ENCODE results near the gene EPHA7.

EPHA7 gene

GRCh38 chr6:93325761-93326160 lies 93.6 kb downstream of the EPHA7 start (continued):
- TF ChIP-seq ZNF510 (tag by site-specific recombination; IDR thresholded peaks at IDR 0.05; ENCODE audit: insufficient replicate concordance) (no peak), TCF7L2 (IDR thresholded peaks at IDR 0.05; ENCODE audit: borderline replicate concordance, low read depth, low read length) (no peak), ZBTB8A (tag by site-specific recombination; IDR thresholded peaks at IDR 0.05) (no peak), ZNF704 (tag by site-specific recombination; IDR thresholded peaks at IDR 0.05) (no peak), ZNF37A (tag by site-specific recombination; IDR thresholded peaks at IDR 0.05) (no peak), SP7 (tag by site-specific recombination; IDR thresholded peaks at IDR 0.05) (no peak), KLF1 (tag by site-specific recombination; IDR thresholded peaks at IDR 0.05) (no peak)

GRCh38 chr6:93323630-93324029 lies 95.7 kb downstream of the EPHA7 start:
- H3K27ac ChIP-seq (ENCODE audit: extremely low read depth, low read depth, low read length), result no peak overlapping the region
- POLR2A ChIA-PET, result no interaction called here
- no peak overlapping the region for H3K4me3 ChIP-seq (ENCODE audit: low read depth, low read length)
- H3K9me3 ChIP-seq (ENCODE audit: control insufficient read depth, insufficient read depth, low read depth, low read length), result no peaks in the 10 kb centered on the region
- CTCF ChIA-PET, result no interaction called here
- TF ChIP-seq PRDM10 (tag by site-specific recombination; IDR thresholded peaks at IDR 0.05) (no peak), ZNF423 (tag by site-specific recombination; IDR thresholded peaks at IDR 0.05) (no peak), ZNF549 (tag by site-specific recombination; IDR thresholded peaks at IDR 0.05) (no peak), ZNF174 (tag by site-specific recombination; IDR thresholded peaks at IDR 0.05) (no peak), ZNF561 (tag by site-specific recombination; IDR thresholded peaks at IDR 0.05; ENCODE audit: borderline replicate concordance) (no peak), ZEB2 (tag by site-specific recombination; IDR thresholded peaks at IDR 0.05) (no peak), ZBTB49 (tag by site-specific recombination; IDR thresholded peaks at IDR 0.05; ENCODE audit: low read depth) (no peak), ZNF114 (tag by site-specific recombination; IDR thresholded peaks at IDR 0.05) (no peak), ZNF624 (tag by site-specific recombination; IDR thresholded peaks at IDR 0.05) (no peak), ZNF24 (tag by site-specific recombination; IDR thresholded peaks at IDR 0.05) (no peak), ZNF157 (tag by site-specific recombination; IDR thresholded peaks at IDR 0.05) (no peak), ZXDB (tag by site-specific recombination; IDR thresholded peaks at IDR 0.05) (no peak), ZNF175 (tag by site-specific recombination; IDR thresholded peaks at IDR 0.05) (no peak), ZNF777 (tag by site-specific recombination; IDR thresholded peaks at IDR 0.05; ENCODE audit: borderline replicate concordance) (no peak), ZFP69B (tag by site-specific recombination; IDR thresholded peaks at IDR 0.05) (no peak), ZNF362 (tag by site-specific recombination; IDR thresholded peaks at IDR 0.05) (no peak), ZNF404 (tag by site-specific recombination; IDR thresholded peaks at IDR 0.05) (no peak), ZNF248 (tag by site-specific recombination; IDR thresholded peaks at IDR 0.05) (no peak), ZSCAN5A (tag by site-specific recombination; IDR thresholded peaks at IDR 0.05) (no peak), ZBTB8A (tag by site-specific recombination; IDR thresholded peaks at IDR 0.05) (no peak)
- H3K4me1 ChIP-seq (ENCODE audit: control insufficient read depth, insufficient read depth, low read length), result no peaks in the 10 kb centered on the region
- H3K36me3 ChIP-seq (ENCODE audit: control insufficient read depth in 2 of 2, insufficient read depth in 1 of 2, low read length in 2 of 2), result no peaks in the 10 kb centered on the region
